GM19328 (cell line): ENCODE results near the gene OLFML2A.

Experiments
- ATAC-seq: cut with Tn5 transposase; IDR thresholded peaks from one replicate; pipeline ENCODE4 v1.9.1; 2021; ENCODE audit warnings: mild to moderate bottlenecking, moderate library complexity; ENCODE audit not compliant: unreplicated experiment

The OLFML2A gene

GRCh38 chr9:124849801-124850200, 72.9 kb downstream of the OLFML2A start:
- no peak for ATAC-seq

DNA sequence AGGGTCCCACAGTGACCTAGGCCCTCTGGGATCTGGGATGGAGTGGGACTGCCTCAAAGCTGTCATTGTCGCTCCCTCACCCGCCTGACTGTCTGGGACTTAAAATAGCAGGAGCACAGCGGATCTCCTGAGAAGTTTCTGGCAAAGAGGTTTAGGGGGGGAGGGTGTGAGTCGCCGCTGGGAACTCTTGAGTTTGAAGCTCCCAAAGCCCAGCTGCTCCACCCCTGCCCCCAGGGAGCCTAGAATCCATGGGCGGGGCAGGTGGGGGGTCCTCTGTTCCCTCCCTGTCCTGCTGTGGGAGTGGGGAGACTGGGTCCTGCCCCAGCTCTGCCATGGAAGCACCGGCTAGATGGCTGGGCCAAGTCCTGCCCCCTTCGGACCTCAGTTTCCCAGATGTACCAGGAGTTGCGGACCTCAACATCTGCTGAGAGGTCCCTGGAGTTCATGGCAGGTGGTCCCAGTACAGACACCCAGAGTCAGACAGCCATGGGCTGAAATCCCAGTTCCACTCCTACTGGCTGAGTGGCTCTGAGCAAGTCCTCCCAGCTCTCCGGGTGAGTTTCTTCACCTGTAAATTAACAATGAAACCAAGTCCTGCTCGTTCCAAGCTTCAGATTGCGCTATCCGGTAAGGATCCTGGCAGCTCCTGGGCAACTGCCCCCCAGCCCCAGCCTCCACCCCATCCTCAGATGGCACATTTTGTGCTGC, 75.3 kb downstream of the OLFML2A start:
- no peak for ATAC-seq

DNA sequence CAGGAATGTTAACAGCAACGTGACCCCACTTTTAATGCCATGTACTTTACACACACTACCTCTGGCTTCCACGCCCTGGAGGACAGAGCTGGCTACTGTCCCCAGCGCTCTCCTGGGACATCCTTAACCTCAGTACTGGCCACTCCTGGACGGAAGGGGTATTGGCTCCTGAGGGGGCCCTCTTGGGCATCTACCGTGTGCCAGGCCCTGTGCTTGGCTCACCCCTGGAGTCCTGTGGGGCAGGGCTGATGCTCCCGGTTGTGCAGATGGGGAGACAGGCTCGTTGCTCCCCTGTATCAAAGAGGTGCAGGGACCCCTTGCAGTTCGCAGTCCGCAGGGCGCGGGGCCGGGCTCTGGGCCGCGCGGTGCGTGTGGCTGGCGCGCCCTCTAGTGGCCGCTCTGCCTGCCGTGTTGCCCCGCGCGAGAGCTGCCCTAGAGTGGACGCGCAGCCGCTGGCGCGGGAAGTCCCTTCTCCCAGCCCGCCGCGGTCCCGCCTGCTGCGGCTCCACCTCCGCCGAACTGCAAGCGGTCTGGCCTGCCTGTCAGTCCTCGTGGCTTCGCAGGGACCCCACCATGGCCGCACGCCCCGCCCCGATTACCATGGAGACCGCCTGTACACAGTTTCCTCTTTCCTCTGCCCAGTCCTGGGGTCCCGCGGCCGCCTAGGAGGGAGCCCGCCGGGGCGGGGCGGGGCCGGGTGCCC, 76.0 kb downstream of the OLFML2A start, which contains the start of gene WDR38:
Gene WDR38 (plus strand): TSS at position 632 of the 703 bp plus-strand sequence. CDS start 72 bp downstream, outside the sequence.
- ATAC-seq = no peak

- no peak for ATAC-seq
Observed at GRCh38 chr9:124853605-124854143, 76.7 kb downstream of the OLFML2A start.

- ATAC-seq = no peak
Observed at GRCh38 chr9:124854161-124854560, 77.2 kb downstream of the OLFML2A start.

DNA sequence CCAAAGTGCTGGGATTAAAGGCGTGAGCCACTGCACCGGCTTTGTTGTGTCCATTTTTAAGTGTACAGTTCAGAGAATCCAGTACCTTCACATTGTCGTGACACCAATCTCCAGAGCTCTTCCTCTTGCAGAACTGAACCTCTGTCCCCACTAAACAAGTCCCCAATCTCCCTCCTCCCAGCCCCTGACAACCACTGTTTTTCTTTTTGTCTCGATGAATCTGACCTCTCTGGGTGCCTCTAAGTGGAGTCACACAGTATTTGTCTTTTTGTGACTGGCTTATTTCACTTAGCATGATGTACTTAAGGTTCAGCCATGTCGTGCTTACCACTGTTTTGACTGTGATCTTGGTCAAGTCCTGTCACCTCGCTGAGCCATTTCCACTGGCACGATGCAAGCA, 77.9 kb downstream of the OLFML2A start:
- ATAC-seq = no peak

DNA sequence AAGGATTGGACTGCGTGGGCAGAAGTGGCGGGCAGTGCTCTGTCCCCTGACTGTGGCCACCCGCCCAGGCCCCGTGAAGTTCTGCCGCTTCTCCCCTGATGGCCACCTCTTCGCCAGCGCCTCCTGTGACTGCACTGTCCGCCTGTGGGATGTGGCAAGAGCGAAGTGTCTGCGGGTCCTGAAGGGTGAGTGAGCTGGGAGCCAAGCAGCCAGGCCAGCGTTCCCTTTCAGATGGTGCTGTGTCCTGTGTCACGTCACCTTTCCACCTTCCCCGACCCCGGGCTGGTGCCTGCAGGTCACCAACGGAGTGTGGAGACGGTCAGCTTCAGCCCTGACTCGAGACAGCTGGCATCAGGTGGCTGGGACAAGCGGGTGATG, 78.6 kb downstream of the OLFML2A start:
- no peak for ATAC-seq

GRCh38 chr9:124855944-124856765, 79.2 kb downstream of the OLFML2A start:
- no peak for ATAC-seq

GRCh38 chr9:124857533-124858162, 80.7 kb downstream of the OLFML2A start:
- ATAC-seq = no peak

DNA sequence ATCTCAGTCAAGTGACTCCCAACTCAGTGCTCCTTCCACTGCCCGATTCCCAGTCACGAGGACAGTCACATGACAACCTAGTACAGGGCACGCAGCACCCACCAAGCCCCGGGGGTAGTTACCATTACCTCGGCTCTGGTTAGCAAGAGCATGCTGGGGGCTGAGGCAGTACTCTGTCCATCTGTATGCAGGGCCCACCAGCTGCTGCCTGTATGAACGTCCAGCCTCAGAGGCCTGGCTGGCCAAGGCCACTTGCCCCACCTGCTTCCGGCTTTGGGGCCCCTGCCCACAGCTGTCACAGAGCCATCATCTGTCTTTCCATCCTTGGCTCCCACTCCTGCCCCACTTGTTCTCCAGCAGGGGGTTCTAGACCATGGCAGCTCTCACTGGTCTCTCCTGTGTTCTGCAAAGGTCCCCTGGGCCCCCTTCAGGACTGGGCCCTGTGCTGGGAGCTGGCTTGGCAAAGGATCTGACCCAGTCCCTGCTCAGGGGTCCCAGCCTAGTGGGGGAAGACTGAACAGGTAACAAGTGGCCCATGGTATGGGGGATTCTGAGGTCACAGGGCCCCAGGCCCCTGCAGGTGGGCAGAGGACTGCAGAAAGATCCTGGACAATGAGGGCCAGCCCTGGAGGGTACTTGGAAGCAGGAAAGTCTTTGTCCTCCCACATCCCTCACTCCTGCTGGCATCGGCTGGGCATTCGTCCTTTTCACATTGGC, 81.6 kb downstream of the OLFML2A start:
- ATAC-seq = no peak

- no peak for ATAC-seq
Observed at GRCh38 chr9:124859803-124860581, 83.1 kb downstream of the OLFML2A start.

DNA sequence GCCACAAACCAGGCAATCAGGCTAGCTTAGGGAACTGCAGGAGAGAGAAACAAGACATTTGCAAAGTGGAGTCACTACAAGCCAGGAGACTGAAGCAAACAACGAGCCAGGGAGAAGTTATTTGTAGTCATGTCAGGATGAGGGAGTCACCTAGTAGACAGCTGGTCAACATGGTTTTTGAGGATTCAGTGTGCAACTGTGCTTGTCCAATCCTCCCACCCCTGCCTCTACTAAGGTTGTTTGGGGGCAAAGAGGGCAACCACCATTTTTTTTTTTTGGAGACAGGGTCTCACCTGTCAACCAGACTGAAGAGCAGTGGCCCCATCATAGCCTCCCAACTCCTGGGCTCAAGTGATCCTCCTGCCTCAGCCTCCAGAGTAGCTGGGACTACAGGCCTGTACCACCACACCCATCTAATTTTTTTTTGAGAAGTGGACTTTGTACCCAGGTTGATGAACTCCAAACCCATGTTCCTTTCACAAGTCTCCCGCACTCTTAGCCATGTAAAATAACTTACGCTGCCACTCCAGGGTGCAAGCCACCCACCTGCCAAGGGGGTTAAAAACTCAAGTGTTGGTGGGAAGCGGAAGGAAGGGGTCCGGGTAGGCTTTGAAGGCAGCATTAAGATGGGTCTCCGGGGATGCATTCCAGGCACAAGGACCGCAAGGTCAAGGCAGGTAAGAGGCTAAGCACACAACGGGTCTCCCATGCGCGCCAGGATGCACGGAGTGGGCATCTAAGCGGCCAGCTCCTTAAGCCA, 83.8 kb downstream of the OLFML2A start:
- ATAC-seq = no peak

DNA sequence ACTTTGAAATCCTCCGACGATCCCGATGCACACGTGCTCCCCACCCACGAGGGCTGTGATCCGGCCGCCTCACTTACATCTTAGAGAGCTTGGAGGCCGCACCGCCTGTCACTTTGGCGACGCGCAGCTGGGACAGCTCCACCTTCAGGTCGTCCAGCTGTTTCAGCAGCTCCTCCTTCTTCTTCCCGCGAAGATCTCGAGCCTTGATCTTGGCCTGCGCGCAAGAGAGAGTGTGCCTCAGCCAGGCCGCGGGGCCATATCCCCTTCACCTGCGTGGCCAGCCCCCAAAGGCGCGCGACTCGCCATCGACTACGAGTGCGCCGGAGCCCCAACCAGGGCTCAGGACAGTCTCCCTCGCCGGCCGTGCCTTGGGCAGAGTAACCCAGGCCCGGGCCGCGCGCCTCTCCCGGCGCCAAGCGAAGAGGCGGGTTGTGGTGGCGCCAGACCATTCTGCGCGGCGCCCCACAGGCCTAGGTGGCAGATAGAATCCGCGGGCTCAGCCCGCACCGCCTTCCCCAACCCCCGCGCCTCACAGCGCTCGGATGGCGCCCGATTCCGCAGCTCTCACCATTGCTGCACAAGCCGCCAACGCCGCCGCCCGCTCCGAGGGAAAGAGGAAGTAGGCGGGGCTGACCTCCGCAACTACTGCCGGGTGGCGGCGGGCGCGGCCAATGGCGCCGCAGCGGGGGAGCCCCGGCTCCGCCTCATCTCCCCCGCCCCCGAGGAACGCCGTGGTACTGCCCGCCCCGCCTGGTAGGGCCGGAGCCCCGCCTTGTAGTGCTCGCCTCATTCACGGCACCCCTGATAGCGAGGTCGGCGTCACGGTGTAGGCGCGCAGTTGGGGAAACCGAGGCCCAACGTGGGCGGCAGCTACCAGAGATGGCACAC, 84.7 kb downstream of the OLFML2A start, which contains the start of the genes ARPC5L and RPL35:
Gene ARPC5L (plus strand): TSS at position 789 of the 888 bp plus-strand sequence. CDS start 7,161 bp downstream, outside the sequence.
Gene RPL35 (minus strand): TSS at position 616 of the 888 bp plus-strand sequence. CDS start 45 bp downstream, at position 571.
- ATAC-seq = peak; percentile 89

DNA sequence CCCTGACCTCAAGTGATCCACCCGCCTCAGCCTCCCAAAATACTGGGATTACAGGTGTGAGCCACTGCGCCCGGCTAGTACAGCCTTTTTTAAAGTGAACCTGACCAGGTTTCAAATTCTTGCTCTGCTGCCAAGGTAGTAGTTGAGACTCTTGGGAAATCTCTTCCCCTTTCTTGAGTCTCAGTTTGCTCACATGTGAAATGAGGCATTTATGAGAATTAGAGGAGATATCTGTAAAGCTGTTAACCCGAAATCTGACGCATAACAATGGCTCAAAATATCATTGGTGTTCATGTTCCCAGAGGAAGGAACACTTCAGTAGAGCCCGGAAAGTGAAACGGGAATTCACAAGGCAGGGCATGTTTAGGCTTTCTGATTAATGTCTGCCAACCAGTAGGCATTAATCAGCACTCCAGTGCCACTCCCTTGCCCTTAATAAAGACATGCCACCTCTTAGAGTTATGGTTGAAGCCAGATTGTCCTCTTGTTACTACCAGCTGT, 86.5 kb downstream of the OLFML2A start:
- ATAC-seq = no peak
